ENCODE results near the gene GPC5. TPM values are rescaled to one million over a fixed set of nuclear protein-coding genes. Genes with fewer than 3 reads are reported as not detected.

The GPC5 gene
- total and polyA plus RNA-seq, 9 of the 15 experiments (the other 6 are each of a cell fraction or from before 2014, with no cell fraction given): 0.18 to 0.27 TPM; not detected in 7

- TF ChIP-seq, protein P1, sequence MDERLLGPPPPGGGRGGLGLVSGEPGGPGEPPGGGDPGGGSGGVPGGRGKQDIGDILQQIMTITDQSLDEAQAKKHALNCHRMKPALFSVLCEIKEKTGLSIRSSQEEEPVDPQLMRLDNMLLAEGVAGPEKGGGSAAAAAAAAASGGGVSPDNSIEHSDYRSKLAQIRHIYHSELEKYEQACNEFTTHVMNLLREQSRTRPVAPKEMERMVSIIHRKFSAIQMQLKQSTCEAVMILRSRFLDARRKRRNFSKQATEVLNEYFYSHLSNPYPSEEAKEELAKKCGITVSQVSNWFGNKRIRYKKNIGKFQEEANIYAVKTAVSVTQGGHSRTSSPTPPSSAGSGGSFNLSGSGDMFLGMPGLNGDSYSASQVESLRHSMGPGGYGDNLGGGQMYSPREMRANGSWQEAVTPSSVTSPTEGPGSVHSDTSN (CRISPR knock-in tag; IDR thresholded peaks at IDR 0.05; ENCODE audit: low read depth): no peak
- TF ChIP-seq, protein P1 (tag; conservative IDR thresholded peaks at IDR 0.05; ENCODE audit: low read depth): no peak
These were observed 1191.5 kb downstream of the GPC5 start (continued) for GRCh38 chr13:92589955-92590354.

DNA sequence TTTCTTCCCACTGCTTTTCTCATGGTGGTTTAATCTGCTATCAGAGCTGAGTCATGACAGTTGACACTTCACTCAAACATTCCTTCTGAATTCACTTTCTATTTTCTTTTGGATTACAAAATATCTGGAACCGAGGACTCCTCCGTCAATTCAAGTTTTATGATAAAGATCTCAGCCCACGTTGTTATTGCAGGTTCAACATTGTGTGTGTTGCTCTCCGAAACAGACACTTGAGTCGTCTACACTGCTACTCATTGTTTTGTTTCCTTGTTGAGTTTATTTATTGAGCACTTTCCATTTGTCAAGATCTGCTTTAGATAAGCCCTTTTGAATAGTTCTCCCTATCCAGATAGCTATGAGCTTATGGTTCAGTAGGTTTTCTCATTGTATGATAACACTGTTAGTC lies 1192.1 kb downstream of the GPC5 start:
- intact Hi-C loops (cut with micrococcal nuclease): no loop called here
- H3K27ac ChIP-seq (ENCODE audit: extremely low read depth, low read depth, low read length): no peak overlapping the region
- H3K4me1 ChIP-seq (replicated peaks in 1 of 2; ENCODE audit: control insufficient read depth in 2 of 2, insufficient read depth in 2 of 2, low read length in 2 of 2): no peaks in the 10 kb centered on the region
- no peak overlapping the region for H3K9ac ChIP-seq (ENCODE audit: insufficient read depth in 1 of 2, low read depth in 2 of 2, low read length in 2 of 2)
- ChIA-PET CTCF (ENCODE audit: low intra/inter-chr PET ratio) (no interaction called here), POLR2A (interaction anchor here (1.6 kb wide), 1 partner anchor 9 kb away, joined by 5 read pairs; no protein-coding TSS in a partner anchor)
- DNase-seq (ENCODE audit: extremely low read depth in 1 of 4, low spot score in 3 of 4) (no peak), FAIRE-seq (no peak), ATAC-seq (no peak)
- no peaks in the 10 kb centered on the region for H3K36me3 ChIP-seq (ENCODE audit: control insufficient read depth, insufficient read depth, low read length)
- BruUV-seq (replicated peaks): no TSS peak
- no peaks in the 10 kb centered on the region for H4K20me1 ChIP-seq (replicated peaks; ENCODE audit: control insufficient read depth, insufficient read depth, low read length)
- in situ Hi-C loops (cut with MboI): no loop called here
- H3K9me3 ChIP-seq (replicated peaks; ENCODE audit: control insufficient read depth, insufficient read depth, low read depth, low read length): peaks cover 8% of the 10 kb centered on the region; the same call in 1 of the 2 replicates
- no peaks in the 10 kb centered on the region for H3K79me2 ChIP-seq (ENCODE audit: control insufficient read depth, insufficient read depth, low read length)
- H2AFZ ChIP-seq (ENCODE audit: low read depth, low read length): no peak overlapping the region
- H3K4me2 ChIP-seq (ENCODE audit: insufficient read depth, low read length): no peak overlapping the region
- WGBS (ENCODE audit: insufficient coverage, low coverage, missing lambda C conversion rate): 2% methylated on average over 5 of the region's 5 CpGs
- H3K27me3 ChIP-seq (ENCODE audit: control insufficient read depth in 2 of 2, insufficient read depth in 2 of 2, low read length in 2 of 2): no peaks in the 10 kb centered on the region
- H3K4me3 ChIP-seq: no peak overlapping the region
- H3K9me1 ChIP-seq (ENCODE audit: control insufficient read depth, insufficient read depth, low read length): no peaks in the 10 kb centered on the region
- TF ChIP-seq HDGF (IDR thresholded peaks at IDR 0.05): no peak
- TF ChIP-seq BRCA1 (IDR thresholded peaks at IDR 0.05): no peak
- TF ChIP-seq BRCA1 (CRISPR knock-in tag; IDR thresholded peaks at IDR 0.05): no peak
- peak; percentile 11 for TF ChIP-seq KDM5B (IDR thresholded peaks at IDR 0.05; ENCODE audit: insufficient replicate concordance, low read depth, low read length)
- TF ChIP-seq FOXA3 (CRISPR knock-in tag; conservative IDR thresholded peaks at IDR 0.05 in 1 of 2, IDR thresholded peaks at IDR 0.05 in 1 of 2): 0 out of 4 replicates have a peak, but pooled peaks of 1 of the 2 experiments have one; percentile 38
- no peak for TF ChIP-seq CHAMP1 (IDR thresholded peaks at IDR 0.05)
- TF ChIP-seq ZNF785 (CRISPR knock-in tag; IDR thresholded peaks at IDR 0.05): peak; percentile 70; the same call in 1 of the 2 replicates
- TF ChIP-seq ZBTB12 (CRISPR knock-in tag; IDR thresholded peaks at IDR 0.05): 0 out of 2 replicates have a peak, but pooled peaks have one; percentile 18
- no peak for TF ChIP-seq TRIM24 (IDR thresholded peaks at IDR 0.05)
- TF ChIP-seq NR2C1 (IDR thresholded peaks at IDR 0.05): no peak
- TF ChIP-seq NR2C1 (tag; IDR thresholded peaks at IDR 0.05): no peak
- TF ChIP-seq RFX7 (CRISPR knock-in tag; IDR thresholded peaks at IDR 0.05): 0 out of 2 replicates have a peak, but pooled peaks have one; percentile 35
- TF ChIP-seq ESRRA (IDR thresholded peaks at IDR 0.05; ENCODE audit: borderline replicate concordance, low read depth): no peak
